GM21447 (cell line): ENCODE data around the gene NAA40.

ENCODE experiments used
- ATAC-seq: cut with Tn5 transposase; IDR thresholded peaks from one replicate; pipeline ENCODE4 v1.9.1; 2021; ENCODE audit not compliant: unreplicated experiment

Gene NAA40

GRCh38 chr11:64006398-64006797 lies 67.6 kb downstream of the NAA40 start:
- no peak for ATAC-seq
